Fibroblast of skin of back (primary cell): ENCODE measurements around the gene QRFP.

ENCODE experiments used
- DNase-seq: peaks from one replicate; pipeline ENCODE4 v3.0.0-alpha.2; 2013

Gene QRFP

GRCh38 chr9:130933114-130934046, 36.8 kb upstream of the QRFP start:
- peak; percentile 74 for DNase-seq

- DNase-seq, result no peak
These were observed 35.9 kb upstream of the QRFP start for GRCh38 chr9:130932255-130933079.

- DNase-seq, result no peak
These were observed 35.1 kb upstream of the QRFP start for GRCh38 chr9:130931508-130932254.

GRCh38 chr9:130930804-130931349, 34.3 kb upstream of the QRFP start:
- DNase-seq, result no peak

- DNase-seq, result no peak
These were observed 33.7 kb upstream of the QRFP start for GRCh38 chr9:130930132-130930803.

- DNase-seq, result no peak
These were observed 33.0 kb upstream of the QRFP start for GRCh38 chr9:130929571-130930038.

- DNase-seq, result peak; percentile 37
These were observed 31.6 kb upstream of the QRFP start for GRCh38 chr9:130927995-130928900.

- DNase-seq, result no peak
These were observed 30.7 kb upstream of the QRFP start for GRCh38 chr9:130927338-130927737.

GRCh38 chr9:130925050-130925678, 28.6 kb upstream of the QRFP start:
- DNase-seq, result no peak

GRCh38 chr9:130924448-130924788, 27.8 kb upstream of the QRFP start:
- DNase-seq, result no peak

GRCh38 chr9:130923611-130924447, 27.2 kb upstream of the QRFP start:
- DNase-seq, result no peak

GRCh38 chr9:130922893-130923610, 26.4 kb upstream of the QRFP start:
- no peak for DNase-seq

GRCh38 chr9:130921989-130922892, 25.6 kb upstream of the QRFP start:
- DNase-seq, result no peak

GRCh38 chr9:130921300-130921988, 24.8 kb upstream of the QRFP start:
- no peak for DNase-seq

GRCh38 chr9:130920762-130921299, 24.2 kb upstream of the QRFP start:
- DNase-seq, result no peak

GRCh38 chr9:130920233-130920632, 23.6 kb upstream of the QRFP start:
- DNase-seq, result no peak
